Activated CD4-positive, alpha-beta T cell treated with anti-CD3 and anti-CD28 coated beads for 48 hours (primary cell): ENCODE measurements around the gene CCDC159.
"Not testable (repeated sequence)": the region's sequence is repeated elsewhere in the genome, so short reads cannot be mapped to it uniquely, and the experiment has no call there.

Source experiments
- DNase-seq: peaks from one replicate; pipeline ENCODE4 v3.0.0-alpha.2; 2020

The CCDC159 gene

GRCh38 chr19:11346104-11346940, at the start of gene CCDC159, which contains the start of gene TMEM205:
Gene CCDC159 (plus strand): TSS chr19:11346519. CDS start chr19:11346607, 88 bp downstream.
Gene TMEM205 (minus strand): TSS chr19:11346268. CDS start chr19:11345619, 649 bp downstream.
- DNase-seq, result peak; percentile 99

GRCh38 chr19:11299946-11300810, 46.1 kb upstream of the CCDC159 start:
- no peak for DNase-seq

GRCh38 chr19:11300811-11301120, 45.6 kb upstream of the CCDC159 start:
- DNase-seq, result no peak

- no peak for DNase-seq
Measured at GRCh38 chr19:11304936-11305335, 41.4 kb upstream of the CCDC159 start.

GRCh38 chr19:11306337-11306736, 40.0 kb upstream of the CCDC159 start:
- DNase-seq, result no peak

GRCh38 chr19:11320278-11320995, 25.9 kb upstream of the CCDC159 start:
- not testable (repeated sequence) for DNase-seq

- DNase-seq, result no peak
Measured at GRCh38 chr19:11321191-11322126, 24.9 kb upstream of the CCDC159 start.

- DNase-seq, result no peak
Measured at GRCh38 chr19:11322269-11323024, 23.9 kb upstream of the CCDC159 start.

GRCh38 chr19:11323601-11324078, 22.7 kb upstream of the CCDC159 start:
- no peak for DNase-seq

- peak; percentile 48 for DNase-seq
Measured at GRCh38 chr19:11324079-11324661, 22.1 kb upstream of the CCDC159 start.

- DNase-seq, result no peak
Measured at GRCh38 chr19:11324748-11325389, 21.4 kb upstream of the CCDC159 start.

GRCh38 chr19:11325544-11325943, 20.8 kb upstream of the CCDC159 start:
- no peak for DNase-seq

GRCh38 chr19:11330127-11330526, 16.2 kb upstream of the CCDC159 start:
- no peak for DNase-seq

GRCh38 chr19:11331502-11331901, 14.8 kb upstream of the CCDC159 start:
- DNase-seq, result no peak

- no peak for DNase-seq
Measured at GRCh38 chr19:11332822-11333221, 13.5 kb upstream of the CCDC159 start.

- not testable (repeated sequence) for DNase-seq
Measured at GRCh38 chr19:11333838-11334237, 12.5 kb upstream of the CCDC159 start.

GRCh38 chr19:11335449-11336146, 10.7 kb upstream of the CCDC159 start:
- no peak for DNase-seq

GRCh38 chr19:11337080-11337479, 9.2 kb upstream of the CCDC159 start:
- no peak for DNase-seq

GRCh38 chr19:11338121-11338520, 8.2 kb upstream of the CCDC159 start:
- DNase-seq, result no peak
